ENCODE data around the gene SRSF6.
A peak's percentile ranks its signal among the peaks of the same experiment; 100 is the strongest.
"Not testable (repeated sequence)": the region's sequence is repeated elsewhere in the genome, so short reads cannot be mapped to it uniquely, and the experiment has no call there.

Gene SRSF6

DNA sequence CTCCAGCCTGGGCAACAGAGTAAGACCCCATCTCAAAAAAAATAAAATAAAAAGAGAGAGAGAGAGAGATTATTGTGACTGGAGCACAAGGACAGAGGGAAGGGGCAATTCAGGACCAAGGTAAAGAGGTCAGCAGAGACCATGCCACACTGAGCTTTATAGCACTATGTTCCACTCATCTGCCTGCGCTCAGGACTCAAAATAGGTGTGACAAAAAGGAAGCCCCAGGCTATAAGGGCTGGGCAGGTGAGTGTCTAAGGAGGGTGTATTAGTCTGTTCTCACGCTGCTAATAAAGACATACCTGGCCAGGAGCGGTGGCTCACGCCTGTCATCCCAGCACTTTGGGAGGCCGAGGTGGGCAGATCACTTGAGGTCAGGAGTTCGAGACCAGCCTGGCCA is 23.1 kb upstream of the SRSF6 start:
- ChIA-PET POLR2A (interaction anchor here (1.5 kb wide), 1 partner anchor 23 kb away, joined by 3 read pairs; no protein-coding TSS in a partner anchor), CTCF (no interaction called here)
- TF ChIP-seq FOXA1 (IDR thresholded peaks at IDR 0.05) (no peak), ARNT (IDR thresholded peaks at IDR 0.05) (no peak), HDGF (IDR thresholded peaks at IDR 0.05; ENCODE audit: borderline replicate concordance) (no peak), ELF4 (IDR thresholded peaks at IDR 0.05) (no peak), LEF1 (IDR thresholded peaks at IDR 0.05; ENCODE audit: borderline replicate concordance) (no peak), ZNF384 (IDR thresholded peaks at IDR 0.05) (no peak), FOXM1 (IDR thresholded peaks at IDR 0.05; ENCODE audit: borderline replicate concordance) (no peak), L3MBTL2 (conservative IDR thresholded peaks at IDR 0.05) (no peak), TARDBP (IDR thresholded peaks at IDR 0.05) (no peak), BHLHE40 (IDR thresholded peaks at IDR 0.05; ENCODE audit: borderline replicate concordance) (no peak)
- no peak for DNase-seq (ENCODE audit: extremely low spot score)

DNA sequence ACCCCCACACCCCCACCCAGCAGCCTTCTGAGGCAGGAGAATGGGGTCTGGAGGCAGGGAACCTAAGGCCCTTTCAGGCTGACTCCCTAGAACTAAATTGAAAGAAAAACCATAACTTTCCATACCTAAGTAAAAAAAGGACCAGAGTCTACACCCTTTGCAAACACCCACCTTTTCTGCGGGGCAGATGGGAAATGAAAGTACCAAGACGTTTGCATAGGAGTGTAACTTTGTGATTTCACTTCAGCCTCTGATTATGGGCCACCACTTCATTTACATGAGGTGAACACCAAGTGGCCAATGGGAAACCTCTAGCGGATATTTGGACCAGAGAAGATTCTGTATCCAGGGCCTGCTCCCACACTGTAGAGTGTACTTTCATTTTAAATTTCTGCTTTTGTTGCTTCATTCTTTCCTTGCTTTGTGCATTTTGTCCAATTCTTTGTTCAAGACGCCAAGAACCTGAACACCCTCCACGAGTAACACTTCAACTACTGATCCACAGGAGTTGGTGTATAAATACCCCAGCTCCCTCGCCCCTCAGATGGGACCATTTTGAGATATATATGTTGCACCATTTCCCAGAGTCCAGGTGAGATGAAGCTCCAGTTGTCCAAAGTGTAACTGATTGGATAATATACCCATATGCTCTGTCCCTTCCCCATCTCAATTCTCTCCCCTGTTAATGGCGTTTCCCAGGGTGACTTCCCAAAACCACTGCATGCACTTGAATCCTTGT is 18.9 kb upstream of the SRSF6 start:
- CTCF ChIA-PET, result no interaction called here

DNA sequence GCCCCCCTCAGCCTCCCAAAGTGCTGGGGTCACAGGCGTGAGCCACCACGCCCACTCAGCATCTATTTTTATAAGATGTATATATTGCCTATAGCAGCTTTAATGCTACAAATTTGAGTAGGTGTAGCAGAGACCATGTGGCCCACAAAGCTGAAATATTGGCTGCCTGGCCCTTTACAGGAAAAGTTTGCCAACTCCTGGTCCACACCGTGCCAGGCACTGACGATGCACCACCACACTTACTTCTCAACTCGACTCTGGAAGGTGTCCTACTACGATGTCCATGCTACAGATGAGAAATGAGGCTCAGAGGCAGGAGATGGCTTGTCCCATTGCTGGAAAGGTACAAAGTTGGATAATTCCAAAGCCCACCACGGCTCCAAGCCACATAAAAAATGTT is 17.2 kb upstream of the SRSF6 start:
- no peak for TF ChIP-seq FOXA1 (IDR thresholded peaks at IDR 0.05)
- TF ChIP-seq HDGF (IDR thresholded peaks at IDR 0.05; ENCODE audit: borderline replicate concordance), result no peak
- no peak for TF ChIP-seq TARDBP (IDR thresholded peaks at IDR 0.05)
- TF ChIP-seq, protein P1, sequence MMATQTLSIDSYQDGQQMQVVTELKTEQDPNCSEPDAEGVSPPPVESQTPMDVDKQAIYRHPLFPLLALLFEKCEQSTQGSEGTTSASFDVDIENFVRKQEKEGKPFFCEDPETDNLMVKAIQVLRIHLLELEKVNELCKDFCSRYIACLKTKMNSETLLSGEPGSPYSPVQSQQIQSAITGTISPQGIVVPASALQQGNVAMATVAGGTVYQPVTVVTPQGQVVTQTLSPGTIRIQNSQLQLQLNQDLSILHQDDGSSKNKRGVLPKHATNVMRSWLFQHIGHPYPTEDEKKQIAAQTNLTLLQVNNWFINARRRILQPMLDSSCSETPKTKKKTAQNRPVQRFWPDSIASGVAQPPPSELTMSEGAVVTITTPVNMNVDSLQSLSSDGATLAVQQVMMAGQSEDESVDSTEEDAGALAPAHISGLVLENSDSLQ (IDR thresholded peaks at IDR 0.05), result no peak
- no peak for TF ChIP-seq LEF1 (IDR thresholded peaks at IDR 0.05; ENCODE audit: borderline replicate concordance)
- TF ChIP-seq FOXM1 (IDR thresholded peaks at IDR 0.05; ENCODE audit: borderline replicate concordance), result no peak
- no peak for TF ChIP-seq SP1 (IDR thresholded peaks at IDR 0.05)
- no peak for TF ChIP-seq ZNF384 (IDR thresholded peaks at IDR 0.05)
- no peak for TF ChIP-seq FOXK2 (IDR thresholded peaks at IDR 0.05)
- CTCF ChIA-PET, result interaction anchor here (0.5 to 0.8 kb wide), 2 partner anchors 8 to 674 kb away, joined by 3 read pairs; no protein-coding TSS in a partner anchor
- POLR2A ChIA-PET, result interaction anchor here (1.9 kb wide), 1 partner anchor 17 kb away, joined by 8 read pairs; the partner anchor contains the start of gene SRSF6
- DNase-seq (ENCODE audit: extremely low spot score), result no peak

More for the DNA sequence above, 18.9 kb upstream of the SRSF6 start:
- POLR2A ChIA-PET, result no interaction called here
- DNase-seq (ENCODE audit: extremely low spot score), result no peak
- TF ChIP-seq FOXK2 (IDR thresholded peaks at IDR 0.05) (no peak), FOXA1 (IDR thresholded peaks at IDR 0.05) (no peak), FOXM1 (IDR thresholded peaks at IDR 0.05; ENCODE audit: borderline replicate concordance) (no peak), LEF1 (IDR thresholded peaks at IDR 0.05; ENCODE audit: borderline replicate concordance) (no peak), ELF4 (IDR thresholded peaks at IDR 0.05) (no peak), ARNT (IDR thresholded peaks at IDR 0.05) (no peak)

DNA sequence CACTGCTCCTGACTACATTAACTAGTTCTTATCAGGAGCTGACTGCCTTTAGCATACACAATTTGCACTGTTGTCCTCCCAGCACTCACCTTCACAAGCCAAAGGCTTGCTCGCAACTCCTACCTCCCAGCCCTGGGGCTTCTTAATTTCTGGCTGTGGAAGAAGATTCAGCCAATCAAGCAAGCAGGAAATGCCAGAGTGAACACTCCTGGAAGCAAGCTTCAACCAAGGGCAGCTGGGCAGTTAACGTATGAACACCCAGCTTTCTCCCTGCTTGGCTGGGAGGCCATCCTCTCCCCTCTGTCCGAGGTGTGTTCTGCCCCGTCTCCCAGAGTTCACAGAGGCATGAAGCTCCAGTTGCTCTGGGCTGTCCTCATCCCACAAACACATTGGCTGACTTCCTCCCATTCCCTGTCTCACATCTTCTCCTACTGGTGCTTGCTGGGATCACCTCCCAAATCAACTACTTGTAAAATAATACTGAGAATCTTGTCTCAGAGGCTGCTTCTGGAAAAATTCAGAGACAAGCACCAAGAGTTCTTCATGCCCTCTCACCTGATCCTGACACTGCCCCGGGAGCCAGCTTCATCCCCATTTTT is 15.3 kb upstream of the SRSF6 start:
- TF ChIP-seq, protein P1 (IDR thresholded peaks at IDR 0.05), result no peak
- TF ChIP-seq FOXK2 (IDR thresholded peaks at IDR 0.05) (no peak), SUZ12 (IDR thresholded peaks at IDR 0.05) (no peak), L3MBTL2 (conservative IDR thresholded peaks at IDR 0.05) (no peak), FOXM1 (IDR thresholded peaks at IDR 0.05; ENCODE audit: borderline replicate concordance) (no peak), ARNT (IDR thresholded peaks at IDR 0.05) (no peak), BHLHE40 (IDR thresholded peaks at IDR 0.05; ENCODE audit: borderline replicate concordance) (no peak)
- CTCF ChIA-PET, result no interaction called here
- DNase-seq (ENCODE audit: extremely low spot score), result peak; percentile 23
- POLR2A ChIA-PET, result interaction anchor here (1.9 kb wide), 1 partner anchor 15 kb away, joined by 8 read pairs; the partner anchor contains the start of gene SRSF6

DNA sequence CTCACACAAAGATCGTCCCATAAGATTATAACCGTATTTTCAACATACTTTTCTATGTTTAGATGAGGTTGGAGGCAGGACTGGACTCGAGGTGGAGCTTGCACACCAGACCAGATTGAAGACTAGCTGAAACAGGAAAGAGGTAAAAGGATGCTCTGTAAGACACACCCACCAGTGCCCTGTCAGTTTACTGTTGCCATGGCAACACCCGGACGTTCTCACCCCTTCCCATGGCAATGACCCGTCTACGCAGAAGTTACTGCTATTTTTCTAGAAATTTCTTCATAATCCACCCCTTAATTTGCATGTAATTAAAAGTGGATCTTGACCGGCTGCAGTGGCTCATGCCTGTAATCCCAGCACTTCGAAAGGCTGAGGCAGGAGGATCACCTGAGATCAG is 13.6 kb upstream of the SRSF6 start:
- POLR2A ChIA-PET, result interaction anchor here (1.4 to 1.5 kb wide), 2 partner anchors 13 to 15 kb away, joined by 4 to 8 read pairs; partner anchors contain the start of gene SRSF6
- CTCF ChIA-PET, result no interaction called here
- no peak for DNase-seq (ENCODE audit: extremely low spot score)
- TF ChIP-seq ELF4 (IDR thresholded peaks at IDR 0.05) (no peak), LEF1 (IDR thresholded peaks at IDR 0.05; ENCODE audit: borderline replicate concordance) (no peak), TARDBP (IDR thresholded peaks at IDR 0.05) (no peak), BHLHE40 (IDR thresholded peaks at IDR 0.05; ENCODE audit: borderline replicate concordance) (no peak), ZNF384 (IDR thresholded peaks at IDR 0.05) (no peak), SP1 (IDR thresholded peaks at IDR 0.05) (no peak), FOXA1 (IDR thresholded peaks at IDR 0.05) (no peak), NFRKB (IDR thresholded peaks at IDR 0.05) (no peak), SUZ12 (IDR thresholded peaks at IDR 0.05) (no peak)
- TF ChIP-seq, protein P1 (IDR thresholded peaks at IDR 0.05), result no peak

DNA sequence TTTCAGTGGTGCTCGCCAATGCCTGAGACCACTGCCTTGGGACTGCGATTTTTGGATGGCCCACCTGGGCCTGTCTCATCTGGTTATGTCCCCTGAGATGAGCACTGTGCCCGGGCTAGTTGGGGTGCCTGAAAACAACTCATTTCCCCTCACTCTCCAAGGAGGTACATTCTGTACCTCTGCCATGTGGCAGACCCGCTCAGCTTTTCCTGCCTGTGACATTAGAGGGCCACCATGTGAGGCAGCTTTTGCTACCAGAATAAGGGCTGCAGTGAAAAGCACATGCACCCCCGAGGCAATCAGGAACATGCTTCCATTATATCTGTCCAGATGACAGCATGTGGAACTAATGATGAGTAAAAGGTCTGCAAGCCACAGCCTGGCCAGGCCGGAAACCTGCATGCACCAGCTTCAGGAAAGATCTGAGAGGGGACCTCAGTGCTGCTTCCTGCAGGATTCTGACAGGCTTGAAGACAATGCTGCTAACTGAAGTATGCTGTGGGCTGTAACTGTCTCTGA is 11.3 kb upstream of the SRSF6 start:
- no peak for DNase-seq (ENCODE audit: extremely low spot score)
- POLR2A ChIA-PET, result interaction anchor here (1.7 kb wide), 1 partner anchor 11 kb away, joined by 3 read pairs; the partner anchor contains the start of gene SRSF6
- TF ChIP-seq ARNT (IDR thresholded peaks at IDR 0.05) (no peak), ELF4 (IDR thresholded peaks at IDR 0.05) (no peak), HDGF (IDR thresholded peaks at IDR 0.05; ENCODE audit: borderline replicate concordance) (no peak), NFRKB (IDR thresholded peaks at IDR 0.05) (no peak), ZNF384 (IDR thresholded peaks at IDR 0.05) (no peak), FOXK2 (IDR thresholded peaks at IDR 0.05) (no peak), LEF1 (IDR thresholded peaks at IDR 0.05; ENCODE audit: borderline replicate concordance) (no peak), CTBP1 (IDR thresholded peaks at IDR 0.05; ENCODE audit: borderline replicate concordance) (no peak), FOXM1 (IDR thresholded peaks at IDR 0.05; ENCODE audit: borderline replicate concordance) (no peak), FOXA1 (IDR thresholded peaks at IDR 0.05) (no peak), L3MBTL2 (conservative IDR thresholded peaks at IDR 0.05) (no peak), SUZ12 (IDR thresholded peaks at IDR 0.05) (no peak), TARDBP (IDR thresholded peaks at IDR 0.05) (no peak)
- CTCF ChIA-PET, result no interaction called here

DNA sequence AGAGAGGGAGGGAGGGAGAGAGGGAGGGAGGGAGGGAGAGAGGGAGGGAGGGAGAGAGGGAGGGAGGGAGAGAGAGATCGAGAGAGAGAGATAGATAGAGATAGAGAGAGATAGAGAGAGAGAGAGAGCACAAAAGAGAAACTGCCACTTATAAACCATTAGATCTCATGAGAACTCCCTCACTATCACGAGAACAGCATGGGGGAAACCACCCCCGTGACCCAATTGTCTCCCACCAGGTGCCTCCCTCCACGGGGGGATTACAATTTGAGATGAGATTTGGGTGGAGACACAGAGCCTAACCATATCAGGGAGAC is 9.3 kb upstream of the SRSF6 start:
- DNase-seq (ENCODE audit: extremely low spot score), result not testable (repeated sequence)
- ChIA-PET POLR2A (interaction anchor here (1.0 to 2.7 kb wide), 2 partner anchors 9 to 21 kb away, joined by 3 to 12 read pairs; partner anchors contain the start of gene SRSF6), CTCF (interaction anchor here (0.6 to 1.0 kb wide), 5 partner anchors 8 to 742 kb away, joined by 3 to 5 read pairs (median 3); partner anchors contain the start of gene IFT52)
